Immature natural killer cell (primary cell): Measurements from ENCODE around the gene HID1. TPM values are rescaled to one million over a fixed set of nuclear protein-coding genes. Genes with fewer than 3 reads are reported as not detected.
"Not testable (repeated sequence)": the region's sequence is repeated elsewhere in the genome, so short reads cannot be mapped to it uniquely, and the experiment has no call there.

Experiments used
- DNase-seq, 3 donors: peaks; one replicate each; pipeline ENCODE4 v3.0.0; 2022; ENCODE audit warnings: mixed read lengths in 1 of 3
- H3K27ac Mint-ChIP-seq, 6 donors: one replicate each; pipeline ENCODE4 v1.8.0; 2020; ENCODE audit warnings: mixed read lengths in 6 of 6, mild to moderate bottlenecking in 5 of 6, inconsistent platforms in 4 of 6, moderate library complexity in 3 of 6
- H3K27me3 Mint-ChIP-seq, 3 donors: one replicate each; pipeline ENCODE4 v1.8.0; 2020 to 2021; ENCODE audit warnings: low read depth in 3 of 3, mild to moderate bottlenecking in 3 of 3, mixed read lengths in 3 of 3, moderate library complexity in 3 of 3, inconsistent platforms in 1 of 3
- H3K36me3 Mint-ChIP-seq, 3 donors: one replicate each; pipeline ENCODE4 v1.8.0; 2020; ENCODE audit warnings: mixed read lengths in 3 of 3, inconsistent platforms in 2 of 3, mild to moderate bottlenecking in 2 of 3
- H3K4me1 Mint-ChIP-seq, 2 donors: one replicate each; pipeline ENCODE4 v1.8.0; 2020; ENCODE audit warnings: inconsistent platforms in 2 of 2, mild to moderate bottlenecking in 2 of 2, mixed read lengths in 2 of 2, moderate library complexity in 1 of 2
- H3K4me3 Mint-ChIP-seq, 5 donors: one replicate each; pipeline ENCODE4 v1.8.0; 2020; ENCODE audit warnings: mild to moderate bottlenecking in 5 of 5, mixed read lengths in 5 of 5, inconsistent platforms in 3 of 5, moderate library complexity in 3 of 5
- H3K9me3 Mint-ChIP-seq, 6 donors: one replicate each; pipeline ENCODE4 v1.8.0; 2020; ENCODE audit warnings: mild to moderate bottlenecking in 6 of 6, mixed read lengths in 6 of 6, inconsistent platforms in 4 of 6, moderate library complexity in 3 of 6
- polyA plus RNA-seq, 3 donors: library from polyadenylated mRNA; unstranded; fragments of 300-500 nt; fragmentation: Illumina TruSeq; gene quantifications; one replicate each; pipeline ENCODE4 v1.2.3, GENCODE V29; 2021

HID1 gene
- polyA plus RNA-seq, 3 donors from 2014 or later: 0.34 to 0.94 TPM; not detected in 1

- H3K27ac Mint-ChIP-seq: no peak overlapping the region
- H3K4me3 Mint-ChIP-seq: peak overlapping the region in 3 of 5 donors; percentile 26 to 63 (median 35)
- no peaks in the 10 kb centered on the region for H3K9me3 Mint-ChIP-seq
- no peaks in the 10 kb centered on the region for H3K36me3 Mint-ChIP-seq
- no peak for DNase-seq
- H3K27me3 Mint-ChIP-seq: peaks cover 8 to 17% (median 12%) of the 10 kb centered on the region in 3 donors
- peaks cover 4 to 6% of the 10 kb centered on the region in 2 donors for H3K4me1 Mint-ChIP-seq
Observed at GRCh38 chr17:74970395-74970794, 2.2 kb downstream of the HID1 start.

GRCh38 chr17:74969501-74969900 lies 3.1 kb downstream of the HID1 start:
- H3K27ac Mint-ChIP-seq, H3K4me1 Mint-ChIP-seq, H3K4me3 Mint-ChIP-seq, H3K36me3 Mint-ChIP-seq, H3K9me3 Mint-ChIP-seq, DNase-seq: not testable (repeated sequence)
- H3K27me3 Mint-ChIP-seq: peaks cover 8 to 14% (median 9%) of the 10 kb centered on the region in 3 donors

- Mint-ChIP-seq H3K27me3 (peaks cover 4 to 8% (median 8%) of the 10 kb centered on the region in 3 donors), H3K9me3 (no peaks in the 10 kb centered on the region)
Observed at GRCh38 chr17:74968361-74968780, 4.2 kb downstream of the HID1 start.

GRCh38 chr17:74964988-74965622 lies 7.5 kb downstream of the HID1 start:
- Mint-ChIP-seq H3K27me3 (peaks cover 0 to 6% (median 1%) of the 10 kb centered on the region in 3 donors), H3K36me3 (no peaks in the 10 kb centered on the region), H3K9me3 (no peaks in the 10 kb centered on the region), H3K4me1 (peaks cover 3 to 5% of the 10 kb centered on the region in 2 donors), H3K4me3 (no peak overlapping the region), H3K27ac (no peak overlapping the region)
- DNase-seq: no peak

More at GRCh38 chr17:74968361-74968780, 4.2 kb downstream of the HID1 start:
- no peaks in the 10 kb centered on the region for H3K36me3 Mint-ChIP-seq
- no peak for DNase-seq
- H3K4me3 Mint-ChIP-seq: no peak overlapping the region
- H3K27ac Mint-ChIP-seq: no peak overlapping the region
- H3K4me1 Mint-ChIP-seq: peaks cover 4 to 6% of the 10 kb centered on the region in 2 donors

GRCh38 chr17:74964246-74964761 lies 8.3 kb downstream of the HID1 start:
- Mint-ChIP-seq H3K27ac (no peak overlapping the region), H3K9me3 (no peaks in the 10 kb centered on the region), H3K27me3 (peaks cover 0 to 5% (median 1%) of the 10 kb centered on the region in 3 donors), H3K4me1 (peaks cover 3 to 5% of the 10 kb centered on the region in 2 donors), H3K36me3 (no peaks in the 10 kb centered on the region), H3K4me3 (no peak overlapping the region)
- no peak for DNase-seq

- peaks cover 0 to 3% (median 1%) of the 10 kb centered on the region in 3 donors for H3K27me3 Mint-ChIP-seq
- no peak overlapping the region for H3K27ac Mint-ChIP-seq
- peaks cover 3 to 5% of the 10 kb centered on the region in 2 donors for H3K4me1 Mint-ChIP-seq
- H3K36me3 Mint-ChIP-seq: no peaks in the 10 kb centered on the region
- H3K4me3 Mint-ChIP-seq: no peak overlapping the region
- no peak for DNase-seq
- no peaks in the 10 kb centered on the region for H3K9me3 Mint-ChIP-seq
Observed at GRCh38 chr17:74963656-74964055, 8.9 kb downstream of the HID1 start.

GRCh38 chr17:74962622-74963394 lies 9.8 kb downstream of the HID1 start:
- H3K27ac Mint-ChIP-seq: no peak overlapping the region
- H3K4me1 Mint-ChIP-seq: peaks cover 3 to 5% of the 10 kb centered on the region in 2 donors
- no peak overlapping the region for H3K4me3 Mint-ChIP-seq
- peaks cover 0 to 3% (median 1%) of the 10 kb centered on the region in 3 donors for H3K27me3 Mint-ChIP-seq
- no peaks in the 10 kb centered on the region for H3K9me3 Mint-ChIP-seq
- H3K36me3 Mint-ChIP-seq: no peaks in the 10 kb centered on the region
- DNase-seq: no peak

GRCh38 chr17:74961657-74962350 lies 10.8 kb downstream of the HID1 start:
- Mint-ChIP-seq H3K9me3 (no peaks in the 10 kb centered on the region), H3K36me3 (no peaks in the 10 kb centered on the region), H3K4me1 (peaks cover 3 to 5% of the 10 kb centered on the region in 2 donors), H3K27me3 (peaks cover 0 to 3% (median 1%) of the 10 kb centered on the region in 3 donors), H3K27ac (peak overlapping the region in 1 of 6 donors; percentile 0), H3K4me3 (peak overlapping the region in 1 of 5 donors; percentile 35)
- DNase-seq: peak; percentile 77 to 80 (median 78)

- Mint-ChIP-seq H3K27ac (peak overlapping the region in 1 of 6 donors; percentile 46), H3K4me1 (peaks cover 3 to 5% of the 10 kb centered on the region in 2 donors), H3K36me3 (no peaks in the 10 kb centered on the region), H3K4me3 (no peak overlapping the region), H3K27me3 (peaks cover 0 to 3% (median 0%) of the 10 kb centered on the region in 3 donors), H3K9me3 (no peaks in the 10 kb centered on the region)
- DNase-seq: peak in 2 of 3 donors; percentile 7 to 12
Observed at GRCh38 chr17:74960570-74961342, 11.8 kb downstream of the HID1 start.

GRCh38 chr17:74959826-74960515 lies 12.6 kb downstream of the HID1 start:
- no peaks in the 10 kb centered on the region for H3K9me3 Mint-ChIP-seq
- H3K4me1 Mint-ChIP-seq: peaks cover 3 to 5% of the 10 kb centered on the region in 2 donors
- H3K4me3 Mint-ChIP-seq: no peak overlapping the region
- H3K36me3 Mint-ChIP-seq: no peaks in the 10 kb centered on the region
- peaks cover 0 to 3% (median 2%) of the 10 kb centered on the region in 3 donors for H3K27me3 Mint-ChIP-seq
- no peak for DNase-seq
- peak overlapping the region in 1 of 6 donors; percentile 46 for H3K27ac Mint-ChIP-seq

- Mint-ChIP-seq H3K9me3 (no peaks in the 10 kb centered on the region), H3K27me3 (peaks cover 0 to 3% (median 3%) of the 10 kb centered on the region in 3 donors), H3K36me3 (no peaks in the 10 kb centered on the region), H3K4me3 (no peak overlapping the region), H3K4me1 (peaks cover 3 to 5% of the 10 kb centered on the region in 2 donors), H3K27ac (no peak overlapping the region)
- DNase-seq: peak; percentile 63 to 70 (median 66)
Observed at GRCh38 chr17:74957935-74958740, 14.4 kb downstream of the HID1 start.

GRCh38 chr17:74956093-74956492 lies 16.5 kb downstream of the HID1 start:
- Mint-ChIP-seq H3K27me3 (peaks cover under 1 to 3% (median 3%) of the 10 kb centered on the region in 3 donors), H3K36me3 (no peaks in the 10 kb centered on the region)

More at GRCh38 chr17:74956093-74956492, 16.5 kb downstream of the HID1 start:
- no peak overlapping the region for H3K4me3 Mint-ChIP-seq
- no peaks in the 10 kb centered on the region for H3K9me3 Mint-ChIP-seq
- no peak overlapping the region for H3K27ac Mint-ChIP-seq
- H3K4me1 Mint-ChIP-seq: no peaks in the 10 kb centered on the region
- DNase-seq: no peak
